ENCODE results near the gene CAMK1G. TPM values are rescaled to one million over a fixed set of nuclear protein-coding genes. Genes with fewer than 3 reads are reported as not detected.

CAMK1G gene
- total and polyA plus RNA-seq, 5 donors: 0.07 to 0.20 TPM; not detected in 3

DNA sequence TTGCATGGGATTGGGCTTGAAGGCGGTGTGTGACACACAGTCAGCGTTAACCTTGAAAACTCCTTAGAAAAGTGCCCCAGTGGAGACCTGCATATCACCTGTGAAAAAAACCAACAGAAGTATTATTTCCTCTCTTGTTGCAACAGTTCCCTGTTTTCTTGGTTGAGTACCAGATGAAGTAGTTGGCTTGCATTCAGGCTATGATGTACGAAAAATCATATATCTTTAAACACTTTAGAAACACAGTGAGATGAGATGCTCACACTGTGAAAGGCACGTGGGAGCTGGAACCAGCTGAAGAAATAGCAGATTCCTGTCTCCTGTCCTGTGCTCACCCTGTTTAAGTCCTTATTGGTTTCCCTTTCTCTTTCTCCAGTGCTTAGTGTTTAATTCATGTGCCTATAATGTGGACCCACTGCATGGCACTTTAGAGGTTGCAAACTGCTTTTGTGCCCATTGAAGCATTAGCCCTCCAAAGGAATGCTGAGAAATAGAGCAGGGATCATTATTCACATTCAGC is 2.8 kb downstream of the CAMK1G start:
- intact Hi-C loops (cut with DNase I): loop anchor here in 1 of 4 donors (5.0 to 10.0 kb wide), 2 partner anchors 41 to 239 kb away; partner anchors contain the start of gene UTP25
- DNase-seq (no peak), ATAC-seq (no peak)
- Histone ChIP-seq H3K27me3 (ENCODE audit: control insufficient read depth, insufficient read depth) (no peaks in the 10 kb centered on the region), H3K4me1 (ENCODE audit: control insufficient read depth, insufficient read depth, low read length) (no peaks in the 10 kb centered on the region), H3K4me3 (ENCODE audit: low read length) (no peak overlapping the region), H3K9me3 (ENCODE audit: control insufficient read depth, low read length) (no peaks in the 10 kb centered on the region), H3K27ac (ENCODE audit: low read length) (no peak overlapping the region)
- 68% methylated on average over 4 of the region's 4 CpGs for WGBS

DNA sequence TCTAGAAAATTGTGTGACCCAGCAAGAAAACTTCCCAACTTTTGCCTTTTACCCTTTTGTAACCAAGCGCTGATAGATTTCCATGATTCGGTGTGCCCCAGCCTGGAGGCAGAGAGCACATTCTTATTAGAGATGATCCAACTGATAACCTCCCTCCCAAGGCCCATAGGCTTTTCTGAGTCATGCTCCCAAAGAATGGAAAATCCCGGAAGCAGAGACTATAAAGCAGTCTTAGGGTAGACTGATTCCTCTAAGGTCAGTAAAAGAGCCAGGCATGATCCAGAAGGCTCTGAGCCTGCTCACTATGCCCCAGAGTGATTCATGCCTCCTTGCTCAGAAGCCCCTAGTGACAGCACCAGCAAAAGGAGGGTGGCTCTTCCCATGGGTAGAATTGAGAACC is 4.3 kb downstream of the CAMK1G start:
- Histone ChIP-seq H3K9me3 (ENCODE audit: control insufficient read depth, low read length) (no peaks in the 10 kb centered on the region), H3K27me3 (ENCODE audit: control insufficient read depth, insufficient read depth) (no peaks in the 10 kb centered on the region)
- WGBS: 82% methylated on average over 3 of the region's 3 CpGs

GRCh38 chr1:209589440-209589839 is 5.9 kb downstream of the CAMK1G start:
- Histone ChIP-seq H3K9me3 (ENCODE audit: control insufficient read depth, low read length) (no peaks in the 10 kb centered on the region), H3K27me3 (ENCODE audit: control insufficient read depth, insufficient read depth) (no peaks in the 10 kb centered on the region), H3K27ac (ENCODE audit: low read length) (no peak overlapping the region), H3K4me1 (ENCODE audit: control insufficient read depth, insufficient read depth, low read length) (no peaks in the 10 kb centered on the region), H3K4me3 (ENCODE audit: low read length) (no peak overlapping the region)
- no peak for ATAC-seq
- intact Hi-C loops (cut with DNase I): loop anchor here in 1 of 4 donors (5.0 to 10.0 kb wide), 2 partner anchors 38 to 235 kb away; partner anchors contain the start of gene UTP25
- no peak for DNase-seq
- WGBS: 100% methylated on average over 2 of the region's 2 CpGs

More for the DNA sequence above, 4.3 kb downstream of the CAMK1G start:
- Histone ChIP-seq H3K4me3 (ENCODE audit: low read length) (no peak overlapping the region), H3K4me1 (ENCODE audit: control insufficient read depth, insufficient read depth, low read length) (no peaks in the 10 kb centered on the region), H3K27ac (ENCODE audit: low read length) (no peak overlapping the region)
- intact Hi-C loops (cut with DNase I): loop anchor here in 1 of 4 donors (5.0 to 10.0 kb wide), 2 partner anchors 40 to 237 kb away; partner anchors contain the start of gene UTP25
- no peak for DNase-seq
- no peak for ATAC-seq

GRCh38 chr1:209589863-209590262 is 6.3 kb downstream of the CAMK1G start:
- DNase-seq: no peak
- 83% methylated on average over 6 of the region's 6 CpGs for WGBS
- intact Hi-C loops (cut with DNase I): loop anchor here in 1 of 4 donors (5.0 to 10.0 kb wide), 2 partner anchors 37 to 235 kb away; partner anchors contain the start of gene UTP25
- H3K4me3 ChIP-seq (ENCODE audit: low read length): no peak overlapping the region
- no peak overlapping the region for H3K27ac ChIP-seq (ENCODE audit: low read length)
- ATAC-seq: no peak
- no peaks in the 10 kb centered on the region for H3K27me3 ChIP-seq (ENCODE audit: control insufficient read depth, insufficient read depth)
- no peaks in the 10 kb centered on the region for H3K9me3 ChIP-seq (ENCODE audit: control insufficient read depth, low read length)
- H3K4me1 ChIP-seq (ENCODE audit: control insufficient read depth, insufficient read depth, low read length): no peaks in the 10 kb centered on the region

DNA sequence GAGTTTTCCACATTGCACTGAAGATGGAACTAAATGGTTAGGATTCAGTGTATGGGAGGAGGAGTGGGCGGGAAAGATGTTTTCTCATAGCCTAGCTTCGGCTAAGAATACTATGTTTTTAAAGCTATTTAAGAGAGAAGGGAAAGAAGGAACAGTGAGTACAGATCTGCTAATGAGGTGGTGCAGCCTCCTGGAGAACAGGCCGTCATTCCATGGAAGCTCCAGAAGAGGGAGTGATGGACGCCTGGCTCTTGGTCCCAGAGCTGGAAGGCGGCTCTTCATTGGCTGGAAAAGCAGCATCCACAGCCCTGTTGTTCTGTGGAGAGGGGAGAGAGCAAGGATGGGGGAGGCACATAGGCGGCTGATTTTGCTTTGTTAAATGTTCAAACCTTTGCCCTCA is 6.9 kb downstream of the CAMK1G start:
- peak; percentile 25 to 62 (median 56) for DNase-seq
- Histone ChIP-seq H3K9me3 (ENCODE audit: control insufficient read depth, low read length) (no peaks in the 10 kb centered on the region), H3K4me3 (ENCODE audit: low read length) (no peak overlapping the region), H3K4me1 (ENCODE audit: control insufficient read depth, insufficient read depth, low read length) (no peaks in the 10 kb centered on the region), H3K27me3 (ENCODE audit: control insufficient read depth, insufficient read depth) (no peaks in the 10 kb centered on the region), H3K27ac (ENCODE audit: low read length) (no peak overlapping the region)
- intact Hi-C loops (cut with DNase I): no loop called here
- 51% methylated on average over 6 of the region's 6 CpGs for WGBS
- peak in 1 of 2 donors; percentile 51 for ATAC-seq

DNA sequence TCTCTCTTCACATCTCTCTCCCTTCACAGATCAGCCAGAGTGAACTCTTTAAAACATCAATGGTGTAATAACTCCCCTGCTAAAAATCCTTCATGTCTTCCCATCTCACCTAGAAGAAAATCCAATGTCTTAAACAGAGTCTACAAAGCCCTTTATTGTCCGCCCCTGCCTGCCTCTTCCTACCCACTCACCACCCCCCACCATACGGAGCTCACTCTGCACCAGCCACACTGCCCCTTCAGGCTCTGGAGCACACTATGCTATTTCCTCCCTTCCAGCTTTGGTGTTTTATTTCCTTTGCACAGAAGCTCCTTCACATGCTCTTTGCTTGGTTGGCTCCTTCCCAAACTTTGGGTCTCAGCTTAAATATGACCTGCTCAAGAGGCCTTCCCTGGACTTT is 10.2 kb downstream of the CAMK1G start:
- no peak for DNase-seq
- no peak overlapping the region for H3K27ac ChIP-seq (ENCODE audit: low read length)
- no peaks in the 10 kb centered on the region for H3K9me3 ChIP-seq (ENCODE audit: control insufficient read depth, low read length)
- H3K4me3 ChIP-seq (ENCODE audit: low read length): no peak overlapping the region
- no peaks in the 10 kb centered on the region for H3K27me3 ChIP-seq (ENCODE audit: control insufficient read depth, insufficient read depth)
- ATAC-seq: no peak
- intact Hi-C loops (cut with DNase I): no loop called here
- no peaks in the 10 kb centered on the region for H3K4me1 ChIP-seq (ENCODE audit: control insufficient read depth, insufficient read depth, low read length)
- WGBS: 59% methylated on average over 2 of the region's 2 CpGs

DNA sequence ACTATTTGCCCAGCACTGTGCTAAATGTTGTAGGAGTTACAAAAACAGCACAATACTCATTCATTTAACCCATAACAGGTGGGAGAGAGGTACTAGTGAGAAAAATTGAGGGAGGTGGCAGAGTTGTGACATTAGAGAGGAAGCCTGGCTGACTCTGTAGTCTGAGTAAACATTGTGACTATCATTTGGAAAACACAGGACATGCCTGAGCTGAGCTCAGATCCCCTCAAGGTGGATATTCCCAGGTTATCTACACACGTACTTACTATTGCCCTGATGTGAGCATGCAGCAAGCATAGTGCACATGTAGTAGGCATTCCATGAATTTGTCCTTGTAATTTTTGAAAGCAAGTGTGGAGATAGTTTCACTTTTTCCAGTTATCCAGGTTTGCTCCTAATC is 10.9 kb downstream of the CAMK1G start:
- Histone ChIP-seq H3K4me1 (ENCODE audit: control insufficient read depth, insufficient read depth, low read length) (no peaks in the 10 kb centered on the region), H3K4me3 (ENCODE audit: low read length) (no peak overlapping the region), H3K9me3 (ENCODE audit: control insufficient read depth, low read length) (no peaks in the 10 kb centered on the region), H3K27ac (ENCODE audit: low read length) (no peak overlapping the region), H3K27me3 (ENCODE audit: control insufficient read depth, insufficient read depth) (no peaks in the 10 kb centered on the region)
- DNase-seq: no peak
- no peak for ATAC-seq
- intact Hi-C loops (cut with DNase I): no loop called here
- 59% methylated on average over 1 of the region's 1 CpG for WGBS

GRCh38 chr1:209595028-209595427 is 11.5 kb downstream of the CAMK1G start:
- Histone ChIP-seq H3K4me3 (ENCODE audit: low read length) (no peak overlapping the region), H3K9me3 (ENCODE audit: control insufficient read depth, low read length) (no peaks in the 10 kb centered on the region), H3K4me1 (ENCODE audit: control insufficient read depth, insufficient read depth, low read length) (no peaks in the 10 kb centered on the region), H3K27me3 (ENCODE audit: control insufficient read depth, insufficient read depth) (no peaks in the 10 kb centered on the region), H3K27ac (ENCODE audit: low read length) (no peak overlapping the region)
- intact Hi-C loops (cut with DNase I): no loop called here
- WGBS: 72% methylated on average over 9 of the region's 9 CpGs
- DNase-seq (no peak), ATAC-seq (no peak)

- H3K4me3 ChIP-seq (ENCODE audit: low read length): no peak overlapping the region
- no peak for ATAC-seq
- intact Hi-C loops (cut with DNase I): no loop called here
- no peak overlapping the region for H3K27ac ChIP-seq (ENCODE audit: low read length)
- 83% methylated on average over 10 of the region's 10 CpGs for WGBS
- no peaks in the 10 kb centered on the region for H3K27me3 ChIP-seq (ENCODE audit: control insufficient read depth, insufficient read depth)
- no peaks in the 10 kb centered on the region for H3K9me3 ChIP-seq (ENCODE audit: control insufficient read depth, low read length)
- no peak for DNase-seq
- H3K4me1 ChIP-seq (ENCODE audit: control insufficient read depth, insufficient read depth, low read length): no peaks in the 10 kb centered on the region
Measured at GRCh38 chr1:209595599-209596285, 12.2 kb downstream of the CAMK1G start.

GRCh38 chr1:209597499-209597898 is 14.0 kb downstream of the CAMK1G start:
- no peaks in the 10 kb centered on the region for H3K27me3 ChIP-seq (ENCODE audit: control insufficient read depth, insufficient read depth)
- no peaks in the 10 kb centered on the region for H3K4me1 ChIP-seq (ENCODE audit: control insufficient read depth, insufficient read depth, low read length)
- DNase-seq (no peak), ATAC-seq (no peak)
- no peak overlapping the region for H3K4me3 ChIP-seq (ENCODE audit: low read length)
- 60% methylated on average over 2 of the region's 2 CpGs for WGBS
- no peak overlapping the region for H3K27ac ChIP-seq (ENCODE audit: low read length)
- intact Hi-C loops (cut with DNase I): no loop called here
- no peaks in the 10 kb centered on the region for H3K9me3 ChIP-seq (ENCODE audit: control insufficient read depth, low read length)

DNA sequence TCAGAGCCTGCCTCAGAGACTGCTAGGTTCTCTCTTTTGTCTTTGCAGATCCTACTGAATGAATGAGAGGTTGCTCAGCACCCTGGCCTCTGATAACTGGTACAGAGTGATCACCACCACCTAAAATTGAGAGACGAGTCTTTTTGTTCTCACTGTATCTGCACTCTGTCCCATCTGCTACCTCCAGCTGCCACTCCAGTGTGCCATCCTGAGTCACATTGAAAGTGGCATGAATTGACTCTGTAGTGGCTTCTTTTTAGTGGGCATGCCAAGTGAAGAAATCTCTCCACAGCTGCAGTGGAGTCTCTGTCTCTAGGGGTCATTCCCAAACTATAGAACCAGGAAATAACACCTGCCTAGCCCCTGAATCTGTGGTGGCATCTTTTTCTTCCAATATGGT is 14.7 kb downstream of the CAMK1G start:
- Histone ChIP-seq H3K4me1 (ENCODE audit: control insufficient read depth, insufficient read depth, low read length) (no peaks in the 10 kb centered on the region), H3K9me3 (ENCODE audit: control insufficient read depth, low read length) (no peaks in the 10 kb centered on the region), H3K27ac (ENCODE audit: low read length) (no peak overlapping the region), H3K4me3 (ENCODE audit: low read length) (no peak overlapping the region), H3K27me3 (ENCODE audit: control insufficient read depth, insufficient read depth) (no peaks in the 10 kb centered on the region)
- WGBS: 89% methylated on average over 1 of the region's 1 CpG
- intact Hi-C loops (cut with DNase I): no loop called here
- ATAC-seq (no peak), DNase-seq (no peak)

Measured in right cardiac atrium (tissue), 5 donors.